ENCODE measurements around the gene TGIF1.

The TGIF1 gene

DNA sequence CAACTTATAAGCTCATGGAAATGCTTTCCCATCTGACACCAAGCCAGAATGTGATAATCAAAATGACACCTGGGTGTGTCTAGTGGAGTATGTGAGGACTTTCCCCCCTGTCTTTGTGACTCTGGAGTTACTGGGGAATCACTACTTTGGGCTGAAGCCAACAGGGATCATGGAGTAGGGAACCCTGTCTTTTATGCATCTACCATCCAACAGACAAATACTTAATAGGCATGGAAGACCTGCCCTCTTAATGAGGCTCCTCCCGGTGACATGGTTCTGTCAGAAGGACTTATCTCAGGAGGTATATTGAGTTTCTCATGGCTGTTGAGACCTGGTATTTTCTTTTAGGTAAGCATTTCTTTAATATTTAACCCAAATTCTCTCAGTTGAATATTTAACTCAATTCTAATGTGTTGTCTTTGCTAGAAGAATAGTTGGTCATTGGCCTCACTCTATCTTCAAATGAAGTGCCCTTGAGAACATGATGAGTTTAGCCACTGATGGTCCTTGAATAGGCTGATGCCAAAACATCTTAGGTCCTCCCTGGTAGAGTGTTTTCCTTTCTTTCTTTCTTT lies 42.1 kb downstream of the TGIF1 start:
- TF ChIP-seq, protein P1, sequence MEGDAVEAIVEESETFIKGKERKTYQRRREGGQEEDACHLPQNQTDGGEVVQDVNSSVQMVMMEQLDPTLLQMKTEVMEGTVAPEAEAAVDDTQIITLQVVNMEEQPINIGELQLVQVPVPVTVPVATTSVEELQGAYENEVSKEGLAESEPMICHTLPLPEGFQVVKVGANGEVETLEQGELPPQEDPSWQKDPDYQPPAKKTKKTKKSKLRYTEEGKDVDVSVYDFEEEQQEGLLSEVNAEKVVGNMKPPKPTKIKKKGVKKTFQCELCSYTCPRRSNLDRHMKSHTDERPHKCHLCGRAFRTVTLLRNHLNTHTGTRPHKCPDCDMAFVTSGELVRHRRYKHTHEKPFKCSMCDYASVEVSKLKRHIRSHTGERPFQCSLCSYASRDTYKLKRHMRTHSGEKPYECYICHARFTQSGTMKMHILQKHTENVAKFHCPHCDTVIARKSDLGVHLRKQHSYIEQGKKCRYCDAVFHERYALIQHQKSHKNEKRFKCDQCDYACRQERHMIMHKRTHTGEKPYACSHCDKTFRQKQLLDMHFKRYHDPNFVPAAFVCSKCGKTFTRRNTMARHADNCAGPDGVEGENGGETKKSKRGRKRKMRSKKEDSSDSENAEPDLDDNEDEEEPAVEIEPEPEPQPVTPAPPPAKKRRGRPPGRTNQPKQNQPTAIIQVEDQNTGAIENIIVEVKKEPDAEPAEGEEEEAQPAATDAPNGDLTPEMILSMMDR (IDR thresholded peaks at IDR 0.05; ENCODE audit: extremely low read depth, insufficient read depth, missing control alignments): no peak
- in situ Hi-C loops (cut with MboI; ENCODE audit: low pct_unique_long_range_greater_than_20kb, low sequenced_read_pairs, unreplicated experiment): no loop called here
- no peak for DNase-seq (ENCODE audit: low spot score)

DNA sequence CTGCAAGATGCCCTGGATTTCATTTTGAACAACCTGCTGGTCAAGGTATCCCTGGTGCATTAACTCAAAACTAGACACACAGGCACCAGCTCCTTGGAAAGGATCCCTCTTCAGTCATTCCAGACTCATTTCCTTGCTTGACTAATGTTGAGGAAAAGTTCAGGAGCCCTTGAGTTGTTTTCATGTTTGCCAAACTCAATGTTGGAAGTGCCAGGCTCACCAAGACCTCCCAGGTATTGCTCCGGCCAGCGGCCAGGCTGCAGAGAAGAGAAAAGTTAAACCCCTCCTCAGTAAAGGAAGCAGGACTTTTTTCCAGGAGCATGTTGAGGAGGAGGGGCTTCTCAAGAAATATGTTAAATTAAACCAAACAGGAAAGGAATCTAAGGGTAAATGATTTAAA lies 42.7 kb downstream of the TGIF1 start:
- in situ Hi-C loops (cut with MboI; ENCODE audit: low pct_unique_long_range_greater_than_20kb, low sequenced_read_pairs, unreplicated experiment): no loop called here
- DNase-seq (ENCODE audit: low spot score): no peak
- TF ChIP-seq, protein P1 (IDR thresholded peaks at IDR 0.05; ENCODE audit: extremely low read depth, insufficient read depth, missing control alignments): no peak

DNA sequence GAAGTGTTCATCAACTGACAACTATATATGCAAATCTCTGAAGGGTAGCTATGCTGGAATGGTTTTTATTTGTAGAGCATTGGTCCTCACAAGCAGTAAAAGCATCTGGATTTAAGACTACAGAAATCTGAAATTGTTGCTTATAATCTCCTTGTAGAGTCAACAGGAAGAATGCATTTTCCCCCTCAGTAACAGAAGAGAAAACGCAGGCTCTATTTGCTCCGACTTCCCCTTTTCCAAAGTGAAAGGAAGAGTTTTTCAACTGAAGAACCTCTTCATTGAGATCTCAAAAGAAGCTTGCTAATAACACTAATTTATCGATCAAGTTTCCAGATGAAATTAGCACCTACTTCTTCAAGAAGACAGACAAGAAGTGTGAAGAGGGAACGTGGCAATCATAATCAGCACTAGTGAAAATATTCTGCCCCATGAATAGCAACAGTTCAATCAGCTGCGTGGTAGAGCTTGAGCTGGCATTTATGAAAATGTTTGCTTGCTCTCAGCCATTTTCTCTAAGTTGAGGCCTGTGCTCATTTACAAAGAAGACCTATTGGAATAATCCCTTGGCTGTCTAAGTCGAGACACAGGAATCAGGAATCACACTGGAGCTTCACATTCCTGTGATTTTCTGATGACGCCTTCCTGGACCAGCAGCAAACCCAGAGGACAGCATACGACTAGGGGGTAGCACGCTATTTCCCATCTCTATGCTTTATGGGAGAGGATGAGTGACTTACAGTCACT lies 43.7 kb downstream of the TGIF1 start:
- no peak for DNase-seq (ENCODE audit: low spot score)
- TF ChIP-seq, protein P1 (IDR thresholded peaks at IDR 0.05; ENCODE audit: extremely low read depth, insufficient read depth, missing control alignments): no peak
- in situ Hi-C loops (cut with MboI; ENCODE audit: low pct_unique_long_range_greater_than_20kb, low sequenced_read_pairs, unreplicated experiment): no loop called here

DNA sequence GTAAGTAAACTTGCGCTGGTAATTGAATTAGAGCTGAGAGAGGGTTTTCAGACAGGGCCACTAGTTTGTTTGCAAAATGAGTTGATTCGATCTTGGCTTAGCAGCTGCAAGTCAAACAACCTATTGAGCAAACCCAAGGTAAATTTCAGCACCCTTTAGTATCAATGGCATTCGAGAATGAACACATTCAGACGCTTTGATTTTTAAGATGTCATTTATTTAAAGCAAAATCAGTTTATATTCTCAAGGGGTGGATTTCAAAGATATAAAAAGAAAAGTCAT lies 44.2 kb downstream of the TGIF1 start:
- TF ChIP-seq, protein P1 (IDR thresholded peaks at IDR 0.05; ENCODE audit: extremely low read depth, insufficient read depth, missing control alignments): no peak
- in situ Hi-C loops (cut with MboI; ENCODE audit: low pct_unique_long_range_greater_than_20kb, low sequenced_read_pairs, unreplicated experiment): no loop called here
- DNase-seq (ENCODE audit: low spot score): no peak

DNA sequence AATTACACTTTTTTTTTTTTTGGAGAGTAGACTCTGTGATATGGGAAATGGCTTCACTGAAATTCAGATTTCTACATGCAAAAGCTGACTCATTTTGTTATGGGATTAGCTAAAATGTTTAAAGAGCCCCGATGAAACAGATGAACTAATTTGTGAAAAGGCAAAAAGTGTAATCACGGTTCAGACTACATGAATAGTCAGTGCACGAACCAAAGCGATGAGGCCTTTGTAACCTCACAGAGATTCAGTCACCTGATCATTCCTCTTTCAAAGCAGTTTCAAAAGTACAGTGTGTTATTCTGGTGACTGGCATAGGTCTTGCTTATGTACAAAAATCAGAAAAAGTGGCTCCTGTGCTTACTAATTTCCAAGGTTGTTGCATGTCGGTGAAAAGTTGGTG lies 44.6 kb downstream of the TGIF1 start:
- in situ Hi-C loops (cut with MboI; ENCODE audit: low pct_unique_long_range_greater_than_20kb, low sequenced_read_pairs, unreplicated experiment): no loop called here
- no peak for DNase-seq (ENCODE audit: low spot score)
- TF ChIP-seq, protein P1 (IDR thresholded peaks at IDR 0.05; ENCODE audit: extremely low read depth, insufficient read depth, missing control alignments): no peak

DNA sequence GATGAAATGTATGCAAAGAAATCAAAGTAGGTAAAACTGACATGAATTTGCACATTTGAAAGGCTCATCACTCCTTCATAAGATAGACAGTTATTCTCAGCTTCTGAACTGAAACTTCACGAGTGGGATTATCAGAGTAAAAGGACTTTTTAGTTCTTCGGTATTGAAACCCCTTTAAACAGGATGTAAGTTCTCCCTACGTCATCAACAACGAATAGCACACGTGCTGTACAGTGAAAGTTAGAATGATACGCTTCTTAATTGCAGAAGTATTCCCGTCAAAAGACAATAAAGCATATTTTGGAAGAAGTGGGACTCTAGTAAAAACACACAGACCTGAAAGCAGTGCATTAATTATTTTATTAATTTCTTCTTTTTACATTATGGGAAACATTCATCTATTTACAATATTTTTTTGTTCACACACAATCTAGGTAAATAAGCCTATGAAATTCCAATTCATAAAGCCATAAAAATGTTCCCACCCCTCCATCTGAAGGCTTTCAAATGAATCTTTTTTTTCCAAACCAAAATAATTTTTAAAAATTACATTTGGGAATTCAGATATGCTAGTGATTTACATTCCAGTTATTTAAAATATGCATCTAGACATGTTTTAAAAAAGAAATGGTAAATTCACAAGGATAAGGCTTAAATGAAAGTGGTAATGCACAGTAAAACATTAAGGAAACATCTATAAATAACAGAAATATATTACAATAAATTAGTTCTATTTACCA lies 45.9 kb downstream of the TGIF1 start:
- in situ Hi-C loops (cut with MboI; ENCODE audit: low pct_unique_long_range_greater_than_20kb, low sequenced_read_pairs, unreplicated experiment): no loop called here
- DNase-seq (ENCODE audit: low spot score): no peak
- TF ChIP-seq, protein P1 (IDR thresholded peaks at IDR 0.05; ENCODE audit: extremely low read depth, insufficient read depth, missing control alignments): no peak

Data from GM13977 (cell line).